ENCODE results near the gene SORCS1.

The SORCS1 gene

DNA sequence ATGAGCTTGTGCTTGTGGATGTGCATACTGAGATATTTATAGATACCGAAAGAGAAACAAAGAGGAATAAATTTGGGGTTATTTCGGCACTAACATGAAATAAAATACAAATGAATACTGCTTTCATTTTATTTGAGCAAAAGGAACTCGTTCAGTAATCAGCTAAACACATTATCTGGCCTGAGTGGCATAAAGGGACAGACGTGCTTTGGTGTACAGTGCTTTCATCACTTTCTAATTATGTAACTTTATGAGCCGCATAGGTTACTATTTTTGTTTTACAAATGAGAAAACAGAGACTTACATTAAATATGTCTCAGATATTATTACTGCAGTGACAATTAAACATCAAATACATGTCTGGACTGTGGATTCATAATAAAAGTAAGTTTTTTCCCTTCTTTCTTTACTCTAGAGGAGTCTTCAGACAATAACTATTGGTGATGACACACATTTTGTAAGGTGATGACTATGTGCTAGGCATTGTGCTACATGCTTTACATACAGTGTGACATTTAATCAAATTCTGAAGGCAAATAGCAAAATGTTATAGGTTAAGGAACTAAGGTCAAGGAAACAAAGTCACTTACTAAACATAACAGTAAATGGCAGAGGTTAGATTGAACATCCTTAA is 503.3 kb downstream of the SORCS1 start:
- DNase-seq (ENCODE audit: low spot score) = no peak

DNA sequence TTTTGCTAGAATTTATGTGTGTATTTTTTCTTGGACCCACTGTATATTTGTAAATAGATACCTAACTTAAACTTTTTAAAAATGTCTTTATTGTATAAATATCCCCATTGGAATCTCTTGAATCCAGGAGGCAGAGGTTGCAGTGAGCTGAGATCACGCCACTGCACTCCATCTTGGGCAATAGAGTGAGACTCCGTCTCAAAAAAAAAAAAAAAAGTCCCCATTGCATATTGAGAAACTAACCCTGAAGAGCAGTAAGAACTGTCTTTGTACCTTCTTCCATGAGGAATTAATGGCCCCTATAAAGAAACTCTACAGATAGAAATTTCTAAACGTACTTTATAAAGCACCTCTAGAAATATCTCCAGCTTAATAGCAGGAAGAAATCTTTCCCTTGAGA is 504.0 kb downstream of the SORCS1 start:
- no peak for DNase-seq (ENCODE audit: low spot score)

DNA sequence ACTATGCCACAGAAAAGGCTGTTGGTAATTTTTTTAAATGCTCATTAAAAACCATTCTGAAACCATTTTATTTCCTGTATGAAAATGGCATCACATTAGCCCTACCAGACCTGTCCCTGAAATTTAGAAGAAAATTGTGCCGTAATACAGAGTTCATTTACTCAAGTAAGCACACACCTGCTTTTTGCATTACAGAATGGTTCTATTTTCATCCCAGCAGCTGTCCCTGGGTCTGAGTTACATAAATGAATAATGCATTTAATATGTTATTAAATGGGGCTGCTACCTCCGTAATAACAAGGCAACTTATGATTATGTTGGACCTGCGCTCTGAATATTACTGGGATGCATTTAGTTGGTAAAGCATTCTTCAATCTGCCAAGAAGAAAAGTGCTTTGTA is 508.9 kb downstream of the SORCS1 start:
- DNase-seq (ENCODE audit: low spot score) = no peak

DNA sequence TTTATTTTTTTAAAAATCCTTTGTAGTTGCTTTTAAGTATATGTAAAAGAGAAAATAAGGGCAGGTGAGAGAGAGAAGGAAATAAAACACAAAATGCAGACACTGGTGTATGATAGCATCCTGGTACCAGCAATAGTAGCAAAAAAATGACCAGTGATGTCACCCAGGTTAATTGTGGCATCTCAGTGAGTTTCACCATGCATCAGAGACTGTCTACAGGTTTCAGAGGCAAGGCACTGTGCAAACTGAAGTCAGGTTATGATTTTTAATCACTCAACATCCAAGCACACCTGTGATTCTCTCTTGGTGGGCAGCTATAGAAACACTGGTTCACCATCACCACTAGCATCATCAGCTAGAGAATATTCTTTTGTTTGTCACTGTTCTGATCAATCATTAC is 509.3 kb downstream of the SORCS1 start:
- no peak for DNase-seq (ENCODE audit: low spot score)

DNA sequence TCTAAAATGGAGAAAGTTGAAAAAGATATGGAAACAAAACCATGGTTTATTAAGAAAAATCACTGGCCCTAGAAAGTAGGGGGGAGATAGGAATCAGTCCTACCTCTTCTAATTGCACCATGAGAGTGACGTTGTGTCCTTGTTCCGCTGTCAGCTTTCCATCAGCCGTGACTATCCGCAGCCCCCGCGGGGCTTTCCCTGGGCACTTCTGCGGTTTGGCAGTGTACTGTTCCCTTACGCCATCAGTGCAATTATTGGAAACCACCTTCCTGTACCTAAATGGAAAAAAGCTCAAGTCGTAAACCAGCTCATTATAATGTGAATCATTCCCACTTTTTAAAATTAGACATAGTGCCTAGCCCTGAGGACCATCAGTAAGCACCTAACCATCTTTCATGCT is 512.2 kb downstream of the SORCS1 start:
- no peak for DNase-seq (ENCODE audit: low spot score)

DNA sequence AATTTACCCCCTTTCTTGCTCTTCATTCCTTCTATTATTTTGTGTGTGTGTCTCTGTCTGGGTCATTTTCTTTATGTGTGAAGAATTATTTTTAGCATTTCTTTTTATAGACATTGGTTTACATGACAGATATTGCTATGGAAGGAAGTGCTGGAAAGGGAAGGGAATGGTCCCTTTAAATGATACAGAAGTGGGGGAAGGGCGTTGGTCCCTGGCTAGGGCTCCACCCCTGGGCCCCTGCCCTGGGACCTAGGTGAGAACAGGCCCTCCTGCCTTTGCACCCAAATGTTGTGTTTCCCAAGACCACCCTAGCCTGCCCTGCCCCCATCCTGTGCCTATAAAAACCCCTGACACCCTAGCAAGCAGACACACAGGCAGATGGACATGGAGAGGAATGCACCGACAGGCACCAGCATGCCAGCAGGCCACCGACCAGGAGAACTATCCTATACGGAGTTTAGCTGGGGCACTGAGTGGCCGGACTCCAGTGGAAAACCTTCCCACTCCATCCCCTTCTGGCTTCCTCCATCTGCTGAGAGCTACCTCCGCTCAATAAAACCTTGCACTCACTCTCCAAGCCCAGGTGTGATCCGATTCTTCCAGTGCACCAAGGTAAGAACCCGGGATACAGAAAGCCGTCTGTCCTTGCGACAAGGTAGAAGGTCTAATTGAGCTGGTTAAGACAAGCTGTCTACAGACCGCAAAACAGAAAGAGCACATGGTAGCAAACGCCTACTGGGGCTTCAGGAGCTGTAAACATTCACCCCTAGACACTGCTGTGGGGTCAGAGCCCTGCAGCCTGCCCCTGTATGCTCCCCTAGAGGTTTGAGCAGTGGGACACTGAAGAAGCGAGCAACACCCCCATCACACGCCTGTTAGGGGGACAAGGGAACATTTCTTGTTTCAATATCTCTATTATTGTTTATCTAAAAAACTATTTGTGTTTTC is 515.7 kb downstream of the SORCS1 start:
- no peak for DNase-seq (ENCODE audit: low spot score)

DNA sequence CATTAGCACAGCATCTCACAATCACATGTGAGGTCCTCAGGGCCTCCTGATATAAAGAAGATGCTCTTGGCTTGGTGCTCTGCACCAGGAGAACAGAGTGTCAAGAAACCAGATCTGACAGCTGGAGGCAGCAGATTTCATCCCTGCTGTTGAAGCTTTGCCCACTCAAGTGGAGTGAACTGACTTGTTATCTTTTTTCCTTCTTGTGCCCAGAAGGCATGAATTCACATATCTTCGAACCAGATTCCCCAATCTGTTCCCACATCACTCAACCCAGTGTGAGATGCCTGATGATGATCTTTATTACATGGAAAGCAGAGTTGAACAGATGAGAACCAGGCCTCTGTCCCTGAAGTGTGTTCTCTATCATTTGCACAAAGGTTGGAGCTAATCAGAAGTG is 521.0 kb downstream of the SORCS1 start:
- DNase-seq (ENCODE audit: low spot score) = no peak

DNA sequence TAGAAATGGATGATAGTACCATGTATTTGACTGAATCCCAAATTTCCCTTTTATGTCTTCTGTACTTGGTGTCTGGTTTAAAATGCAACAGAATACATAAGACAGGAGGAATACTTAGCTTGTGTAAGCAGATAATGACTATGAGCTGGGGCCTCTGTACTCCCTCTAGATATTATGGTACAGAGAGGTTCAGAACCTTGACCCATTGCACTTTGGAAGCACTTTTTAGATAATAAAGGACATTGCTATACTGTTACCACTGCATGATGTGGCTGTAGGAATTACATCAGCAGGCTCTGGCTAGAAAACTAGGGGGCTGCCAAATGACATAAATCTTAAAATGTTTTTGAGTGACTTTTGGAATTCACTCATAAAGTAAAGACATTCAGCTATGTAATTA is 526.6 kb downstream of the SORCS1 start:
- no peak for DNase-seq (ENCODE audit: low spot score)

DNA sequence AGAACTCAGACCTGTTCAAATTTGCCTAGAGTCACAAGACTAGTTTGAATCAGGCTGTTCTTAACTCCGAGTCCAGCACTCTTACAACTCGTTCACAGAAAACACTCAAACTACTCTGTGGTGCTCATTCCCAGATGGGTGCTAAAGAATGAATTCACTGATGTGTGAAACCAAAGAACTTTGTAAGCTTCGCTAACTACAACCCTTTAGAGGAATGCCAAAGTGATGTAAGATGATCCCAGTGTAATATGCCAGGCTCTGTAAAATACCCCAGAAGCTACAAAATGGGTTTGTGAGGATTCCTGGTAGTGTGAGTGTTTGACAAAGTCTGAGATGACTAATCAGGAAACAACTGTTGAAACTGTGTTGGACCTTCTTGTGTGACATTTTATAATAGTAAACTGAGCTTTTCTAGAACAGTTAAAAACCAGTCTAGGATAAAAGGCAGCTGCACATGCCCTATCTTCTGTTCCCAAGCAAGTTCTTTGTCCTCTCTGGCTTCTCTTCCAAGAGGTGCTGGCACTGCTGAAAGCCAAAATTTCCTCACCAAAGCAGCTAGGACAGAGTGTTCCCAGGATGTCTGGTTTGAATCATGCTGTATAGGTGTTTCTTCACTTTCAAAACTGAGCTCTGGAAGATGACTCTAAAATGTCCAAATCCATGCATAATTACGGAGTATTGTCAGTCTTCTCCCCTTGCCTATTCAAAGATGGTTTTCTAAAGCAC is 527.6 kb downstream of the SORCS1 start:
- DNase-seq (ENCODE audit: low spot score) = no peak

DNA sequence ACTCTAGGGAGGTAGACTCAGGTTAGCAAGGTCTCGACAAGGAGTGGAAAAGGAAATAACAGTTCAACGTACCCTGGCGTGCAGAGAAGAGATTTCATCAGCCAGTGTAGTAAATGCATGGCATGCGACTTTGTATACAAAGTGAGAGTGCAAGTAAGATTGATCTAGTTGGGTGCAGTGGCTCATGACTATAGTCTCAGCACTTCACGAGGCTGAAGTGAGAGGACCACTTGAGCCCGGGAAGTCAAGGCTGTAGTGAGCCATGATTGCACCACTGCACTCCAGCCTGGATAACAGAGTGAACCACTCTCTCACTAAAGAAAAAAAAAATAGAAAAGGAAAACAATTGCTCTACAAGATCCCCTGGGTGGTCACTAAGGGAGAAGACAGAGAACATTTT is 528.6 kb downstream of the SORCS1 start:
- no peak for DNase-seq (ENCODE audit: low spot score)

DNA sequence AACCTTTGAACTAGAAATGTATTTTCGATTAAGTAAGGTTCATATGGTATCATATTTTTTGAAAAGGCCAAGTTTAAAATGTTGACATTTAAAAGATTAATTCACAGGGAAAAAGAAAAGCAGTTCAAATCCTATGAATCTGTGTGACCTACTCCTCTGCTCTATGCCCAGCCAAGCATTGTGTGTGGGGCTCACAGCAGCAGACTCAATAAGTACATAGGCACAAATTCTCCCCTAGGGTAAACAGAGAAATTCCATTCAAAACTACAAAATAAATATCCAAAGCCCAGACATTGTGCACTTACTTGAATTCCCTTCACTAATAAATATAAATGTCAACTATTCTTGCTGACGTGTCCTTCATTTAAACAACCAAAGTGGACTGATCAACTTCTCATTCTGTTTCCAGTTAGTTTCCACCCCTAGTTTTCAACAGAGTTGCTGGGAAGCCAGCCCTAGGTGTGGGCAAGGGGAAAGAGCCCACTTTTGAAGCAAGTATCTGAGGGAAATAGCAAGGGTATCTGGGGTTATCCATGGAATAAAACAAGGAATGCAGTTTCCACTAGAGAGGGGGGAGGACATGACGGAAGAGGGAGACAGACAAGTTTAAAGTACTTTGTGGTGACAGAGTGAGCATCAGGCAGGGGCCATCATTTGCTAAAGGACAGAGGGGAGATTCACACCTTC is 533.3 kb downstream of the SORCS1 start:
- no peak for DNase-seq (ENCODE audit: low spot score)

DNA sequence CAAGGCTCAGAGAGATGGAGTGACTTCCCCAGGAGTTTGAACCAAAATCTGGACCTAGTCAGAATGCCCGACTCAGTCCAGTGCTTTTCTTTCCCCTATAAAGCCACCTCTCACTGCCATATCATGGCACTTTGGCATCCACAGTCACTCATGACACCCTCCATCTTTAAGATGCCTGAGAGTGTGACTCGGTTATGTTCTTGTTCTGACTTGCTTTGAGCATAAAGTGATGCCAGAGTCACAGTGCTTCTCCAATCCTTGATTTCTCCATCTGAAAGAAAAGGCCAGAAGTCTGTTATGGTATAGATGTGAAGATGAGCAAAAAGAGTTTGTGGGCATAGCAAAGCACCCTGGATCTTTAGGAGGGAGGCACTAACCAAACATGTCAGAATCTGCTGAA is 538.1 kb downstream of the SORCS1 start:
- no peak for DNase-seq (ENCODE audit: low spot score)

DNA sequence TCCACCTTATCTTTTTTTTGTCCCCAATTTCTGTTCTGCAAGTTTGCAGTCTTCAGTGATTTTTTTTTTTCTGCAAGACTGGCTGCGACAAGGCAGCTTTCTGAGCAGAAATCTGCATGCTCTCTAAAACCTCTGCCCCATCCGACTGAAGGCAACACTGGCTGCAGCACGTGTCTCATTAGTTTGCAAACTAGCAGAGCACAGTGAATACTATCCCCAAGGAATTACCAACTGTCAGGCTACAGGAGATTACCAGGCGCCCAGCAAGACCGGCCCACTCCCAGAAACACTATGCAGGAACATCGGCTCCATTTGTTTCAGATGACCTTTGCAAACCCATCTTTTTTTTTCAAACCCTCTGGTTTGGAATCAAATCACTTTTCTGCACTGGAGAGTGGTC is 538.8 kb downstream of the SORCS1 start:
- no peak for DNase-seq (ENCODE audit: low spot score)

DNA sequence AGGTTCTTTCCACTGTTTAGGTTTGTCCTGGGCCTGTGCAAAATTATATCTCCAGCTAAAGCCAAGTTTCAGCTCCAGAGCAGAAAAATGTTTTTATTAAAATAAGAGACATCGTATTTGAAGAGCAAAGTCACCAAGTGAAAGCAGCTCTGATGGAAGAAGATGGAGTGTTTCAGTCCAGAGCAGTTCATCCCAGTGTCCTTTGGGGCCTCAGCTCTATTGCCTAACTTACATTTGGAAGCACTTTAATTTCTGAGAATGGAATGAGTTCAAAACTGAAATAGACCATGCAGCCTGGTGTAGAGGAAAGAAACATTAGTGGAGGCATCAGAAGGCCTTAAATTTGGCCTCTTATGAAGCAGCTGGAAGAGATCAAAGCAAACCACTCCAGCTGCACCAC is 545.2 kb downstream of the SORCS1 start:
- DNase-seq (ENCODE audit: low spot score) = no peak

DNA sequence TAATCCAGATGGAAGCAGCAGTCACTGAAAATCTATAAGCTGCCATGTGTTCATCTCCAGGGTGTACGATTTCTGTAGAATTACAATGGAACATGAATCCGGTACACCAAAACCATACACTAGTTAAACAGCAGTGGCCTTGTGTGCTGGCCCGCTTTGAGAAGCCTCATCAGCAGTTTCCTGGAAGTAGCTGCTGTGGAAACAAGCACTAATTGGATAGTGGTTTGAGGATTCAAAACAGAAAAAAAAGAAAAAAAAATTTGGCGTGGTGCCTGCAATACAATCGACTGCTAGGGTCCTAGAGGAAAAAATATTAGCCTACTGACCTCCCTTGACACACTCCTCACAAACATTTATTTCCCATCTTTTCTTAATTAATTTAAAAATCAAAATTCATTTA is 545.9 kb downstream of the SORCS1 start:
- DNase-seq (ENCODE audit: low spot score) = no peak

DNA sequence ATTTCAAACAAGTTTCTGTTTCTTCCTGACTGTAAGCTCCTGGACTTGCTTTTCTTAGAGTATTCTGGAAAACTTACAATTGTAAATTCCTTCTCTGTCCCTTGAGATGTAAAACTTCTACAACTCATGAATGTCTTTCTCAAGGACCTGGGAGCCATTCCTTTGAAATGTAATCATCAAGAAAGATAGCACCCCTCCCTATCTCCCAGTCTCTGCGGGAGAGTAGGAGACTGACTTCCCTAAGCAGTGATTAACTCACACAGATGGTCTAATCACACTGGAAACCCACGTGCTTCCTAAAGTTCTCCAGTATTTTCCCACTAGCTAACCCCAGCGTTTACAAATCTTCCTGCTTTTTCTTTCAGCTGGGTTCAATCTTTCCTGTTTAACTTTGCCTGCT is 549.4 kb downstream of the SORCS1 start:
- DNase-seq (ENCODE audit: low spot score) = no peak

DNA sequence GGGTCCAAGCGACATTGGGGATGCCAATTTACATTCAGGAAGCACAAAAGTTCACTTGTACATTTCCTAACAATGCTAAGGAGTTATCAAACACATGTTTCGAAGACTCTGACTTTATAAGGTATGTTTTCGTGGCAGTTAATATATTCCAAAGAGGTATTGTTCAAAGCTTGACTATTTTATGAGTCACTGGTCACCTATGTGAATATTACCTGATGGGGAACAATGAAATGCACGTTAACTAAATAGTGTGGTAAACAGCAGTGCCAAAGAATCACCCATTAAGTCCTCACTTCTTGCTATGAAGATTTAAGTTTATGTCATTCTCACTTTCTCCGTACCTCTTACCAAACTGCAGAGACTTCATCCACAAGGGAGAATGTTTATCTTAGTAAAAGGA is 550.2 kb downstream of the SORCS1 start:
- no peak for DNase-seq (ENCODE audit: low spot score)

DNA sequence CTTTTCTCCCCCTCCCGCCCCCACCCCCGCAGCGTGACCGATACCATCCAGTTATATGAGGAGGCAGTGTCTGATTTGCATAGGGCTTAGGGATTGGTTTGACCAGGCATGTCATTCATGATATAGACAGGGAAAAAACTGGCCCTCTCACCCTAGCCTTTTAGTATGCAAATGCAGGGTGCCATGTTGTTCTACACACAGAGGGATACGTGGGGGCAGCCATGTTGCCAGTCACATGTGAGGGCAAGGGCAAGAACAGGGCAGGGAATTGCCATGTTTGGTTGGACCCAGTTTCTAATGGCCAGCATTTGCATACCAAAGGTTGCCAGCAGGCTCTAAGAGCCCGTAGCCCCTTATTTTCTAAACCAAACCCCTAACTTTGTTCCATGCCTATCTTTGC is 552.1 kb downstream of the SORCS1 start:
- no peak for DNase-seq (ENCODE audit: low spot score)

DNA sequence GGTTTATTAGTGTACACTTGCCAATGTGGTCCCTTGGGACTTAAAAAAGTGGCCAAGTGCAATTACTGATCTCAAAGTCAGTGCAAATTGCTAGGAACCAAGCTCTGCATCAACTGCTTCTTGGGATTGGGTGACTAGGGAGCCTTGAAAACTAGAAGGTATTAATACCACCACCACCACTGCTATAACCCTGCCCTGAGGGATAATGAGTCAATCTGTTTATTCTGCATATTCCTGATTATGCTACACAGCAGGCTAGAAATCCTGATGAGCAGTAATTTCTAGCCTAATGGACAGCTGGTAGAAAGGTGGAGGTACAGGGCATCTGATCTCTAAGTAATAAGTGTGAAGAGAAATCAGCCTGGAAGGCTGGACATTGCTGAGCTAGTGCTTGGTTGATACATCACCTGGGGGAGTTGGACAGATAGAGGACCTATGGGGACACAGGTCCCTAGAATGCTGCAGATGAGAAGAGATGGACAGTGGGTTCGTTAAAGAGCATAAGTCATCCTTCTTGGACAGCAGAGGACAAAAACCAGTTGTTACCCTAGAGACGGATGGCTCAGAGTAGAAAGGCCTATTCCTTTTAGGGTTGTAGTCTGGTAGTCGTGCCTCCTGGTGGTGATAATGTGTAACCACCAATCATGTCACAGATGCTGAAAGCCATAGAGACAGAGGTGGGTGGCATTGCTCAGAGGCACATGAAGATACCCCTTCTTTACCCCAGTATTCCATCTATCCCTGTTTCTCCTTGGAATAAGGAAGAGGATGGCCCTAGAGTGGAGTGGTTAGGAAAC is 554.8 kb downstream of the SORCS1 start:
- no peak for DNase-seq (ENCODE audit: low spot score)

DNA sequence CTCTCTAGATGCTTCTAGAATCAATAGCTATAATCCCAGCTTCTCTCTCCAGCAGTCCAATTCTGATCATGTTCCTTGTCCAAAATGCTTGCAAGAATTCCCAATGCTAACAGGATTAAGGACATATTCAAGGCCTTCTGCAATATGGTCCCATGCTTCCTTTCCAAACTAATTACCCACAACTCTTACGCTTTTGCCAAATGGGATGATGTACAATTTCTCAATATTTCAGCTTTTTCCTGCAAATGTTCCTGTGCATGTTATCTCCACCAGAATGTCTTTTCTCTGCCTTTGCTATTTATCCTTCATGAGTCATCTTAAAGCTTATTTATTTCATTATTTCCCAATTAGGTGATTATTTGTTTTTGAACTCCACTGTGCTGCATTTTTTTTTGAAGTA is 556.4 kb downstream of the SORCS1 start:
- DNase-seq (ENCODE audit: low spot score) = no peak

DNA sequence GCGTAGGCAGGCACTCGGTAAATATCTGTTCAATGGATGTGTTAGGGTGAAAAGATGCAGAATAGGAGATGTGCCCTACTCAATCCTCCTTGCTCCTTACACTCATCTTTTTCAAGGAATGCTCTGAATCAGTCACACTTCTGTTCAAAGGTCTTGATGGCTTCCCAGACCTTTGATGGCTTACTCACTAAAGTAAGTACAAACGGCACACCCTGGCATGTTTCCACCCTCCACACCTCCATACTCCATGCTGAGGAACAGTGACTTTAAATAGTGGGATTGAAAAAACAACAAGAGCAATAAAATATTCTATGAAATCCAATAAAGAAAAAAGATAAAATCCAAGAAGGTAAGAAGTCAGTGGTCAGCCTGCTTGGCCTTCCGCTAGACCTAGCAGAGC is 569.2 kb downstream of the SORCS1 start:
- DNase-seq (ENCODE audit: low spot score) = no peak

DNA sequence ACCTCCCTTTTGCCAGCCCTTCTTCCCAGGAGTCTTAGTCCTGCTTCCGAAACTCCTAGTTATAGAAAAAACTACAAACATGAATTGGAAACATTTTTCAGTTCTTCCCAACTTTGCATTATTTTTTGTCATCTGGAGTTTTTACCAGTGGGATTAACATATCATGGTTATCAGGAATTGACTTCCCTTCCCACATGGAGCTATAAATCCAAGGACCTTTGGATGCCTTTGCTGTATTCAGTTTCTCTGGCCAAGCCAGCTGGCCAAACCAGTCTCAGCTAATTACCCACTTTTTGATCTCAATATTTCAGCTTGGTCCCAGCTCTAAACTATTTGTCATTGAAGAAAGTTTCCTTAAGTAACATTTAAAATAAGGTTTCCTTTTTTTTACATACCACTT is 570.6 kb downstream of the SORCS1 start:
- no peak for DNase-seq (ENCODE audit: low spot score)
